HG03575 (cell line): ENCODE results near the gene PTMA.
A peak's percentile ranks its signal among the peaks of the same experiment; 100 is the strongest.
"Not testable (repeated sequence)": the region's sequence is repeated elsewhere in the genome, so short reads cannot be mapped to it uniquely, and the experiment has no call there.

Source experiments
- ATAC-seq: cut with Tn5 transposase; IDR thresholded peaks from one replicate; pipeline ENCODE4 v1.9.1; 2021; ENCODE audit not compliant: unreplicated experiment, insufficient number of reproducible peaks, low FRiP score; ENCODE audit errors: extremely low read depth

Gene PTMA, protein sequence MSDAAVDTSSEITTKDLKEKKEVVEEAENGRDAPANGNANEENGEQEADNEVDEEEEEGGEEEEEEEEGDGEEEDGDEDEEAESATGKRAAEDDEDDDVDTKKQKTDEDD

GRCh38 chr2:231707927-231708772 is at the start of gene PTMA:
PTMA (plus strand) TSS chr2:231708525; CDS start chr2:231708707, 182 bp downstream.
- ATAC-seq = peak; percentile 36

- ATAC-seq = not testable (repeated sequence)
Measured at GRCh38 chr2:231660073-231660472, 48.3 kb upstream of the PTMA start.

- ATAC-seq = no peak
Measured at GRCh38 chr2:231660860-231661259, 47.5 kb upstream of the PTMA start.

DNA sequence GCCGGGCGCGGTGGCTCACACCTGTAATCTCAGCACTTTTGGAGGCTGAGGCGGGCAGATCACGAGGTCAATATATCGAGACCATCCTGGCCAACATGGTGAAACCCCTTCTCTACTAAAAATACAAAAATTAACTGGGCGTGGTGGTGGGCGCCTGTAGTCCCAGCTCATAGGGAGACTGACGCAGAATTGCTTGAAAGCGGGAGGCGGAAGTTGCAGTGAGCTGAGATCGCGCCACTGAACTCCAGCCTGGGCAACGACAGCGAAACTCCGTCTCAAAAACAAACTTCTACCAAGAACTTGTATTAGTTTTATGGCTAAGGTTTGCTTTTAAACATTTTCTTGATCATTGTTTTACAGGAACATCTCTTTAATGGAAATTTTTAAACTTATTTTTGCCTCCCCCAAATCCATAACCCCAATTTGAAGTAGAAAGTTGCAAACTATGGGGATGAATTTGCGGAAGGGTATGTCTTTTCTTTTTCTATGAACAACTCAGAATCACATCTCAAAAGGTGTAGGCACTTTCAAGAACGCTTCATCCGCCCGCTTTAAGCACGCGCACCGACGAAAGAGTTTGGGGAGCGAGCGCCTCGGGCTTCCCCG is 46.8 kb upstream of the PTMA start:
- no peak for ATAC-seq

DNA sequence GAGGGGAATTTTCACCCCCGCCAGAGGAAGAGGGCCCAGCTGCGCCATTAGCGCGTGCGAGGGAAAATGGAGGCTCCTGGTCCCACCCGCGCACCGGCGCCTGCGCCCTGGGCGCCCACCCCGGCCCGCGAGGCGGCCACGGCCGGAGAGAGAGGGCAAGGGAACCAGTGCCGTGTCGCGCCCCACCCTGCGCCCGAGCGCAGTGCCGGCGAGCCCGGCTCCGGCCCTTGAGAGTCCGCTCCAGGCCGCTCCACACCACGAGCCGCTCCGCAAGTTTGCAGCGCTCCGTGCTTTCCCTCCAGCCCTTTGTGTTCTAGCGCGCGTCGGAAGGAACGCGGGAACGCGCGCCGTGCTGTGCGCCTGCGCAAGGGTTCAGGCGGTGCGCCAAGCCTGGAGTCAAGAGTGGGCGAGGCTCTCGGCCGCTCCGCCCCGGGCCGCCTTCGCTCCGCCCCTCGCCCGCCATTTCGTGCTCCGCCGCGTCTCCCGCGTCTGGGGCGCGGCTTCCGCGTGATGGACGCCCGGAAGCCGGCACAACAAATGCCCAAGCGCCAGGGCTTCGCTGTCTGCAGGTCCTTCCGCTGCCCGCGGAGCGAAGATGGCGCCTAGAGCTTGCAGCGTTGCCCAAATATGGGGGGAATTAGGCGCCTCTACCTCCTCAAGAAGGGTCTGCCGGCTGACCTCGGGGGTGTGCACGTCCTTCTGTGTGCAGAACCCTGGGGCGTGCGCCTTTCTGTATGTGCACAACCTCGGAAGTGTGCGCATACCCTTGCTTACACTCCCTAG is 46.1 kb upstream of the PTMA start:
- ATAC-seq = peak; percentile 48

- ATAC-seq = no peak
Measured at GRCh38 chr2:231662811-231663457, 45.4 kb upstream of the PTMA start.

DNA sequence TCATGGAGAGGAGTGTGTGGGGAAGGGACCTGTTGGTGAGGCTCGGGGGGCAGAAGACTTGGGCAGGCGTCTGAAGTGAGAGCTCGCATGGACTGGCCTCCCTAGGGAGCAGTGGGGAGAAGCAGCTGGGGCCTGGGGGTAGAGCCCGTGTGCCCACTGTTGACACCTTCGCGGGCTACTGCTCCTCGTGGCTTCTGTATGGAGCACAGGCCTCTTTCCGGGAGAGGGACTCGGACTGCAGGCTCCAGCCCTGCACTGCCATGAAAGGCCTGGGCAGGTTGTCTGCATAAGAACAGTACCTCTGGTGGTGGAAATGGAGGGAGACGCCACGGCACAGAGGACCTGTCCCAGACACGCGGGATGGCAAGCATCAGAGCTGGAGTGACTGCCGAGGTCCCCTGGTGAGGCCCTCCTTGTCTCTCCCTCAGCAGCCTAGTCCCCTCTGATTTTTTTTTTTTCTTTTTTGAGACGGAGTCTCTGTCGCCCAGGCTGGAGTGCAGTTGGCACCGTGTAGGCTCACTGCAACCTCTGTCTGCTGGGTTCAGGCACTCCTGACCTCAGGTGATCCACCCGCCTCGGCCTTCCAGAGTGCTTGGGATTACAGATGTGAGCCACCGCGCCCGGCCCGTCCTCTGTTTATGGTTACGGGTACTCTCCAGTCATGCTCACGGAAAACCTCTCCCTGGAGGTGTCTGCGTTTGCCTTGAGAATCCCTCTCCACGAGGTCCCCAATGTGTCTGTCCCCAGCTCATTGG is 44.7 kb upstream of the PTMA start:
- ATAC-seq = no peak

DNA sequence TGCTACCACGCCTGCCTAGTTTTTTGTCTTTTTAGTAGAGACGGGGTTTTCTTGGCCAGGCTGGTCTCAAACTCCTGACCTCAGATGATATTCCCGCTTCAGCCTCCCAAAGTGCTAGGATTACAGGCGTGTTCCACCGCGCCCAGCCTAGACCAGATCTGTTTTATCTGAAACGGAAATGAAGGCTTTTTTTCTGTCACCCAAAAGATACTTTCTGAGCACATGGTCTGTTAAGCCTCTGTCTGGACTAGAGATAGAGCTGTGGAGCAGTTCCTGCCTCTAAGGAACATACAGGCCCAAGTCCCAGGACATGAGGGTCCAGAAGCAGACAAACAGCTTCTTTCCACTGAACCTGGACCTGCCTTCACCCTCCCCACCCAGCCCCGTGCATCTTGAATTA is 43.6 kb upstream of the PTMA start:
- ATAC-seq = no peak

- no peak for ATAC-seq
Measured at GRCh38 chr2:231665245-231666170, 42.8 kb upstream of the PTMA start.

DNA sequence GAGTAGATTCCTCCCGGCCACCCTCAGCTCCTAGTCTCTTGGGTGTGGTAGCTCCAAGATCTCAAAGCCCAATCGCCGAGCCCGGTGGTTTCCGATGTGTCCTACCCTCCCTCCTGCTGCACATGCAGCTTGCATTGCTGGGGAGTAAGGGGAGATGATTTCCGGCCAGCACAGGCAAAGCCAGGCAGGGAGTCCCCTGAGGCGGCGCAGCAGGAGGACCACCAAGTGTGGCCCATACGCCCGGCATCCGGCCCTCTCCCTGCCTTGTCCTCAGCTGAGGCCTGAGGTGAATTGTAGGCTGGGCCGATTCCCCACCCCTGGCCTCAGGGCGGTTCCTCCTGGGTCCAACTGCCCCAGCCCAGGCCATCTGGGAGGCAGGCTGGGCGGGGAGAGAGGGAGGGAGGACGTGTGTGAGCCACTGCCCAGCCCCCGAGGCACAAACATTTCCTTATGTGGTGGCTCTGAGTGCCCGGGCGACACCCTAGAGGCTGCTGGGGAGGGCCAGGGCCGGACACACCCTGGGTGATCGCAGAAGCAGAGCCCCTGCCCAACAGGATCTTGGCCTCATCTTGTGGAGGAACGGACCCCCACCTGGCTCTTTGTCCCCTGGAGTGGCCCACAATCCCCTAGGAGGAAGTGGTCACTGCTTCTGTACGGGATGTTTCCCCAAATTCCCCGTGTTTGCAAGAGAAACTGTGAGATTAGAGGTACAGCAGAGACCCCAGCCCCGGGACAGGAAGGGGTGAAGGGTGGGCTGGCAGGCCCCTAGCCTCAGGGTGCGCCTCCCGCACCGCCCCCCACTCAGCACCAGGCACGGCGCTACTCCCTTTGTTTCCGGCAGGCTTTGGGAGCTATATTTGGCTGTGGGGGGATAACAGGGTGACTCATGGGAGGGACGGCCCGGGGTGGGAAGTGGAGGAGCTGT is 41.9 kb upstream of the PTMA start:
- ATAC-seq = no peak

- no peak for ATAC-seq
Measured at GRCh38 chr2:231667096-231667427, 41.3 kb upstream of the PTMA start.

GRCh38 chr2:231667496-231667895 is 40.8 kb upstream of the PTMA start:
- ATAC-seq = no peak

GRCh38 chr2:231668981-231669380 is 39.3 kb upstream of the PTMA start:
- no peak for ATAC-seq

GRCh38 chr2:231671270-231672050 is 36.9 kb upstream of the PTMA start:
- ATAC-seq = no peak

DNA sequence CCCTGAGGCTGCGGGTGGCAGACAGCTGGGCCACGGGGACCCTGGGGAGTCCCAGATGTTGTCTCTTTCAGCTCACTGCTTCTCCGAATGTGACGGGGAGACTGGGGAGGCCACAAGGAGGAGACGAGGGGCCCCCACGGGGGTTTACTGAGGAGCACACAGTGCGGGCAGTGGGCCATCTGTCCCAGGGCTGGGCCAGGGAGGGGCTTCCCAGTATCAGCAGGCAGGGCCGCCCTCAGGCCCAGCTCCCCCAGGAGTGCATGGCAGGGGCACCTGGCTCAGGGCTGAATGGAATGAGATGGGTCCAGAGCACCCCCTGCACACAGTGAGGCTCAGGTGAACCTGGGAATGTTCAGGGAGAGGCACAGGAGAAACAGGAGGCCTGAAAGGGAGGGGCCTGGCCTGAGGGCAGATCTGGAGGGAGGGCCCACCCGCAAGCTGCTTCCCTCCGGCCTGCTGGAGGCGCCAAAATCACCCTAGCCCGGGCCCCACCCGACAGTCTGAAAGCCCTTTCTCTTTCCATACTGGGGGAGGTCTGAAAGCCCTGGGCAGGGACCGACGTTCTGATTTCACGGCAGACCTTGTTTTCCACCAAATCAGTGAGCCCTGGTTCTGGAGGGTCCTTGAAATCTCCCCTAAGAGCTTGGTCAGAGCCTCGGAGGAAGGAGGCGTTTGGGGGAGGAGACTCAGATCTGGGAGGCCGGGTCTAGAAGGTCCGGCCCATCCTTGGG is 35.5 kb upstream of the PTMA start:
- peak; percentile 27 for ATAC-seq
